HG02759 (cell line): ENCODE measurements around the gene SIRPA.

ENCODE experiments used
- ATAC-seq: cut with Tn5 transposase; IDR thresholded peaks from one replicate; pipeline ENCODE4 v1.9.1; 2021; ENCODE audit warnings: mild to moderate bottlenecking, moderate library complexity; ENCODE audit not compliant: unreplicated experiment

SIRPA gene

DNA sequence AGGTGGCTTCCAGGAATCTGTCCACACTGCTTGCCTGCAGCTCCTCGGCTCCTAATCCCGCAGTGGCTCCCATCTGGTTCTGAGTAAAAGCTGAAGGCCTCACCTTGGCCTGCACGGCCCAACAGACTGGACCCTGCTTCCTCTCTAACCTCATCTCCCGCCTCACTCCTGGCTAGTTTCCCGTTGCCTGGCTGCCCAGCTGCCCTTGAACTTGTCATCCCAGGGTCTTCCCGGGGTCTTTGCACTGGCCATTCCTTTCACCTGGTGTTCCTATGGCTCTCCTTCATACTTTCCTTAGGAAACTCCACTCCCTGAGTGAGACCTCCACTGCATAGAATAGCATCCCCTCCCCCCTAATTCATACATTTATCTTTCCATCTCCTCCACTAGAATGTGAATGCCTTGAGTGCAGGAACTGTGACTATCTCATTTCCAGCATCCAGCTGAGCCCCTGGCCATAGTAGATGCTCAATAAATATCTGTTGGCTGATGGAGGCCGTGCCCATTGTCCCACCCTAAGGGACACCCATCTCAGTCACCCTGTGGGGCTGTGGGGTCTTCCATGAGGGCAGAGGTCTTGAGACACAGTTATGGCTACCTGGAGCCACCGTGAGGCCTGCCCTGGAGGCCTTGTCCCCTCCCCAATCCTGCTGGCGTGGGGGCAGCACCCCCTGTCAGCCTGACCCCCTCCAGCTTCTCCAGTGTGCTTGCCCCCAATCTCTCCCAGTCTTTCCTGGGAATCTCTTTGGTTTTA lies 9.1 kb upstream of the SIRPA start:
- ATAC-seq: no peak

DNA sequence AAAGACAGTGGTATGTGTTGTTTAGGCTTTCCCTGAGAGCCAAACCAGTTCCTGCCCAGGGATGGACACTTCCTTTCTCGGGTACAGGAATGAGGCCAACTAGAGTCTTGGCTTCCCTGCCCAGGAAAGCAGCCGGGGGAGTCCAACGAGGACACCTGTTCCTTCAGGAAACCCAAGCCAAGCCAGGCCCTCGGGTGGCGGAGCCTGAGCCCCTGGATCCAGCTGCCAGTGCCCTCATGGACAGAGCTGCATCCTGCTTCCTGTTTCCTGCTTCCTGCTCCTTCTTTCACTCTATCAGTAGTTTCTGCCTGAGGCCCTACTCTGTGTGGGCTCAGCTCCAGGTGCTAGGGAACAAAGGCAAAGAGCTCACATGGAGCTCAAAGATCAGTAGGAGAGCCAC lies 7.9 kb upstream of the SIRPA start:
- ATAC-seq: no peak

DNA sequence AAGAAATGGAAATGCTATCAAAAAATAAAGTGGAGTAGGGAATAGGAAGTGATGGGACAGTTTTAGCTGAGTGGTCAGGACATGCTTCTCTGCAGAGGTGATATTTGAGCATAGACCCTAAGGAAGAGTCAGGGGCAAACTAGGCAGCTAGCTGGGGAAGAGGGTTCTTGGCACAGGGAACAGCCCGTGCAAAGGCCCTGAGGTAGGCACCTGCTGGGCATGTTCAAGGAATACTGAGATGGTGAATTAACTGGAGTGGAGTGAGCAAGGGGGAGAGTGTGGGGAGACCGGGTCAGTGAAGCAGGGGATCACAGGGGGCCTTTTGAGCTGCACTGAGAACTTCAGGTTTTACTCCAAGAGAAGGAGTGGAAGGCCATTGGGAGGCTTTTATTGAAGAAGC lies 7.5 kb upstream of the SIRPA start:
- ATAC-seq: no peak

DNA sequence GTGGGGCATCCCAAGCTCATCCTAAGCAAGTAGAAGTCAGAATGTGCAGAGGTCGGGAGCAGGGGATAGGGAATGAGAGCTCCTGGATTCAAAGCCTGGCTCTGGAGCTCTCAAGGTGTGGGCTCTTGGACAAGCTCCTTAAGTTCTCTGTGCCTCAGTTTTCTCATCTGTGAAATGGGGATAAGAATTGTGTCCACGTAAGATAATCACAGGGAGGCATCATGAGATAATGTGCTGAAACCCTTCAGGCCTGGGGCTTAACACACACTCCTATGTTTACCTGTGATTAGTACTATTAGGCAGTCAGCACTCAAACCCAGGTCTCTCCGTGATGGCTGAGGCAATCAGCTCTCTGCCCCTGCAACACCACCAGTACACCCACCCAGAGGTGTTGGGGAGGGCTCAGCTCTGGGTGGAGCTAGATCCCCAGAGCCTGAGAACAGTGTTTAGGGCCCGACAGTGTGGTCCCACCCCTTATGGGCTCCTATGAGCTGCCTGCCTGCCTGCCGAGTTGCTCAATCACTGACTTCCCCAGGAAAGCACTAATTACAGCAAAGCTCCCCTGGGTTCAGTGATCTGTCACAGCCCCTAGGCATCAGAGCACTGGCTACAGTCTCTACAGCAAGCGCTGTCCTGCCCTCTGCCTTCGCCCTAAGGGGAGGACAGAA lies 6.3 kb upstream of the SIRPA start:
- no peak for ATAC-seq

DNA sequence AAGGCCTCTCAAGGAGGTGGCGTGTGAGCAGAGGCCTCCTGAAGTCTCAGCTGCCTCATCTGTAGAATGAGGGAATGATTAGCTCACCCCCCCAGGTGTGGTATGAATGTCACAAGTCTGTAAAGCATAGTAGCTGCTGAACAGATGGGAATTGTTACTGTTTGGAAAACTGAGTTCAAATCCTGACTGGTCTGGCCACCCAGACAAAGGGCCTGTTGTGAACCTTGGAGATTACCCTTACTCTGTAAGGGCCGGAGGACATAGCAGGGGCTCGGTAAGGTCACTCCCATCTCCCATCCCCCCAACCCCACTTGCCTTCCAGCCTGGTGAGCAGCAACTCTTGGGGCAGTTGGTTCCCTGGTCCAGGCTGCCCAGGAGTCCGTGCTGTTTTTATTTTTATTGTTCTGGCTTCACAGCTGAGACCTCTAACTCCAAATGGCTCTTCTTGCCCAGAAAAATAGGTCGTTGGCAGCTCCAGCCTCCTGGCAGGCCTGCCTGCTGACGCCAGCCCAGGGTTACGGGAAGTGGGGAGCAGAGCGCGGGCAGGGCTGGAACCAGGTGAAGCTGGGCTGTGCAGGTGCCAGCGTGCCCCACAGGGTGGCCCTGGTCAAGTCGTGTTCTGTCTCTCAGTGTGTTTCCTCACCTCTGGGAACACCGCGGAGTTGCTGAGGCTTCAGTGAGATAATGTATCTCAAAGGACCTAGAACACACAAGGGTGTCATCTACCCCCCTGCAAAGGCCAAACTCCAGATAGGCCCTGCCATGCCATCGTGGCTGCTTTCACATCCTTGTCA lies 4.5 kb upstream of the SIRPA start:
- ATAC-seq: no peak

DNA sequence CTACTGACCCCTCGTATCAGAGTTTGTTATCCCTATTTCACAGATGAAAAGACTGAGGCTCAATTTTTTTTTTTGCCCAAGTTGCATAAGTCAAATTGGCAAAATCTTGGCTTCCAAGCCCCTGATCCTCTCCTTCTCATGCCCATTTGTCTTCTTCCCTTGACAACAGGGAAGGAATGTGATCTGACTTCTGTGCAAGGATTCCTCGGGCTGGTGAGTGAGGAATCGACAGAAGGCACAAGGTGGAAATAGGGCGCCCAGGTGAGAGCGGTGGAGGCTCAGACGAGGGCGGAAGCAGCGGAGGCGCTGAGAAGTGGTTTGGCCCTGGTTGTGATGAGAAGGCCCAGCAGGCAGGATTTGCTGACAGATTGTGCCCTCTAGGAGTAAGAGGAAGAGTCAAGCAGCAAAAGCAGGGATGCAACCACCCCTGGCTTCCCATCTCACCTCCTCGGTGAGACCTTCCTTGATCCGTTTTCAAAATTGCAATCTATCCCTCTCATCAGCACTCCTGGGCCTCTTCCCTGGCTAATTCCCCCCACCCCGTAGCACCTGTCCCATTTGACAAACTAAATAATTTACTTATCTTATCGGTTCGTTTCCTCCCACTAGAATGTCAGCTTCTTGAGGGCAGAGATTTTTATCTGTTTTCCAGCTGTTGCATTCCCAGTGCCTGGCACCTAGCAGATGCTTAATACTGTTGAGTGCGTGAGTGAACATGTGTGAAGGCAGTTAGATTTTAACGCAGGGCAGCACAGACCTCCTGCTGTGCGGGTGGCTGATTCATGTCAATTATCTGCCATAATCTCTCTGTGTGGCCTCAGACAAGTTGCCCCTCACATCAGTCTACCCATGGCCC lies 3.7 kb upstream of the SIRPA start:
- ATAC-seq: no peak

DNA sequence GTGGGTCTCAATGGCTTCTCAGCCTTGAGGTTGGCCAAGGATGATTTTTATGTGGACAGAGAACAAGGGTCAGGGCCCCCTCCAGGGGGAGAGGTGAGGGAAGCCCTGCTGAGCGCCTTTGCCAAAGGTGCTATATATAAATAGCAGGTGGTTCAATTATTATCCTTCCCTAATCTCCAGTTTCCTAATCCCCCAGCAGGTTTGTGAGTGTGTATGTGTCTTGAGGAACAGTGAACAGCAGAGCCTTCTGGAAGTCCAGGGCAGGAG lies 3.2 kb upstream of the SIRPA start:
- ATAC-seq: no peak

DNA sequence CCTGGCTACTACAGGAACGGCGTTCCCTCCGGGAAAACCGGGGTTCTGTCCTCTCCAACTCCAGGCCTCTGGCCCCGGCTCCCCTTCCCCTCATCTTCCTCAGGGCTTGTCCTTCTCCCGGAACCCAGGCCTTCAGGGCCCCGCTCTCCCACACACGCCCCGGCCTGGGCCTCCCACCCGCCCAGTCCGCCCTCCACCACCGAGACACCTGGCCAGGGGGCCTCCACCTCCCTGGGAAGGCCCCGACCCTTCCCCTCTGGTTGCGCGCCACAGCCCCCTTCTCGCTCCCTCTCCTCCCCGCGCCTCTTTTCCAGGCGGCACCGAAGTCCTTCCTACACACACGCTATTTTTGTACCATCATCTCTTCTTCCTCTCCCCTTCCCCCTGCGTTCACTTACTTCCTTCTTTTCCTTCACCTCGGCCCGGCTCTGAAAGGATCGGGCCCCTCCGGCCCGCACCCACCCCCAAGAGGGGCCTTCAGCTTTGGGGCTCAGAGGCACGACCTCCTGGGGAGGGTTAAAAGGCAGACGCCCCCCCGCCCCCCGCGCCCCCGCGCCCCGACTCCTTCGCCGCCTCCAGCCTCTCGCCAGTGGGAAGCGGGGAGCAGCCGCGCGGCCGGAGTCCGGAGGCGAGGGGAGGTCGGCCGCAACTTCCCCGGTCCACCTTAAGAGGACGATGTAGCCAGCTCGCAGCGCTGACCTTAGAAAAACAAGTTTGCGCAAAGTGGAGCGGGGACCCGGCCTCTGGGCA lies 1.3 kb upstream of the SIRPA start:
- no peak for ATAC-seq

DNA sequence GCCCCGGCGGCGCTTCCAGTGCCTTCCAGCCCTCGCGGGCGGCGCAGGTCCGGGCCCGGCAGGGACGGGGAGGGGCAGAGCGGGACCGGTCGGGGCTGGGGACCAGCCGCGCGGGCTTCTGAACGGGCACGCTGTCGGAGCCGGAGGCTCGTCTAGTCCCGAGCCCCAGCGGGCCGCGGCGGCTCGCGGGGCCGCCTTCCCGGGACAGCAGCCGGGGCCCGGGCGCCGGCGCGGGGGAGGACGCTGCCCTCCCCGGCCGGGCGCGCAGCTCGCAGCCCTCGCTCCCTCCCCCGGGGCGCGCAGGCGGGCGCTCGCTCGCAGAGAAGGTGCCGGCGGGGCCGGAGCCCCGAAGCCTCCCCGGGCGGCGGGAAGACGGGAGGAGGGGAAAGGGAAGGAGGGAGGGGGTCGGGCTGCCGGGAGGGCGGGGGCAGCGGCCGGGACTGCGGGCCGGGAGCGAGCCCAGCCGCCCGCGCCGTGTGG lies 696 bp upstream of the SIRPA start:
- ATAC-seq: no peak

DNA sequence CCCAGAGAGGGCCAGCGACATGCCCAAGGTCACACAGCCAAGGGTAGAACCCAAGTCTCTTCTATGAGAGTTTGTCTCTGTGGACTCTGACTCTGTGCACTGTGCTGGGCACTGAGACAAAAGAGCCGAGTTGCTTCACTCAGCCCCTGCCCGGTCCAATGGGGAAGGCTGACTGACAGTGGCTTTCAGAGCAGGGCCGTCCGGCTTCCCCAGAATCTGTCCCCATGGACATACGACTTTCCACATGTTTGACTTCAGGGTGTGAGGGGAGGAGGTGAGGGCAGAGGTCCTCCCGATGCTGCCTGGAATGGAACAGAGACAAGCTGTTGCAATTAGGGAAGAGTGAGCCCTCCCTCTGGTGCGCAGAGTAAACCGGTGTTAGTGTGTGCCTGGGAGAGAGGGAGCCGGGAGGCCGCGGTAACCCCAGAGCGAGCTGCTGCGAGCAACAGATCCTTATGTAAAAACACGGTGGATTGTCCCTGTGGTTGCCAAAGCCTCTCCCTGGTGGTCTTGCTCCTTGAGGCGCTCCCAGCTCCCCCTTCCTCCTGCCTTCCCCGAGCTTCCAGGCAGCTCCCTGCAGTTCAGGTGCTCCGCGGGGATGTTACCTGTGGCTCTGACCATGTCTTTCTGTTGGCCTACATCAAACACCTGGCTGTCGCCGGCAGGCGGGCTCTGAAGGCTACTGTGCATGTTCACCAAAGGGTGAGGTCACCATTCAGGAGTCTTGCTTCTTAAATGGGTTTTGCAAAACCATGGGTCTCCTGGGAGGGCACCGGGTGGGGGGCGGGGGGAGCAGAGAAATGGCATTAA lies 672 bp downstream of the SIRPA start:
- no peak for ATAC-seq

DNA sequence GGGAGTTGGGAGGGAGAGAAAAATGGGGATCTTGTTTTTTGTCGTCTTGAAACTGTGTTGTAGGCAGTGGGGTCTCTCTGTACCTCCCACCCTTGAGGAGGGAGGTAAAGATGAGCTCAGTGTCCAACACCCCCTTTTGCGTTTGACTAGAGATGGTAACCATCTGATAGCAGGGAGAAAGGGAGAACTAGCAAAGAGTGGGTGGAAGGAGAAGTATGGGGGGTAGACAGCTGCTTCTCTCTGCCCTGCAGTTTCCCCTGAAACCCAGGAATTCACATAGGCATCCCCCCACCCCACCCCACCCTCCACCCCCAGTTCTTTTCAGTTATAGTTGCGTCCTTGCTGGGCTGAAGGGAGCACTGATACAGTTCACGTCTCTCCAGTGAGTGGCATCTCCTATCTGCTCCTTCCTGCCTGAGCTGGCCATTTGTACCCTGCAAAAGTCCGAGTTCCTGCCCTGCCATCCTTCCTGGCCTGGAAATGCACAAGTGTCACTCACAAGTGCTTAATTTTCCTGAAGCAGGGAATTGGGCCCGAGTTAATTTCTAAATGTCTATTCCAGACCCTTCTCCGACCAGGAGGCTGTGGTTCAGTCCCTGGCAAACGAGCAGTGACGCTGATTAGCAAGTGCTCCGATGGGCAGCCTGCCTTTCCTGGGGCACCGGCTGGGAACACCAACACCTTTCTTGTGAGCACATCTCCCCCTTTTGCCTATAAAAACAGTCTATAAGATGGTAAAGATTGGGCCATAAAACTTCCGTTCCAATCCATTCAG lies 1.5 kb downstream of the SIRPA start:
- ATAC-seq: no peak

DNA sequence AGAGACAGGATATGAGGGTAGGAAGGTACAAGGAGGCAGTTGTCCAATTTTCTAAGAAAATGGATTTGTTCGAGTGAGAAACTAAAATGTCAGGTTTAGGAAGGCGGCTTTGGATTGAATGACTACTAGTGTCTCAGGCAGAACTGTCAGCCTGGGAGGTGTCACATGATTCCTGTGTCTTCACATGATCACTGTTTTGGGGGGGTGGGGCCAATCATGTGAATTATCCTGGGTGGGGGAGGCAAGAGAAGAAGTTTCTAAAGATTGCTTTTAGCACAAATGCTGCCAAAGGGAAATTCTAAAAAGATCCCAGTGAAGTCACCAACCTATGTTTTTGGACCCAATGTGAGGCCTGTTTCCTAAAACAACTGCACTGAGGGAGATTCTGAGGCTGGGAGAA lies 2.3 kb downstream of the SIRPA start:
- ATAC-seq: no peak

DNA sequence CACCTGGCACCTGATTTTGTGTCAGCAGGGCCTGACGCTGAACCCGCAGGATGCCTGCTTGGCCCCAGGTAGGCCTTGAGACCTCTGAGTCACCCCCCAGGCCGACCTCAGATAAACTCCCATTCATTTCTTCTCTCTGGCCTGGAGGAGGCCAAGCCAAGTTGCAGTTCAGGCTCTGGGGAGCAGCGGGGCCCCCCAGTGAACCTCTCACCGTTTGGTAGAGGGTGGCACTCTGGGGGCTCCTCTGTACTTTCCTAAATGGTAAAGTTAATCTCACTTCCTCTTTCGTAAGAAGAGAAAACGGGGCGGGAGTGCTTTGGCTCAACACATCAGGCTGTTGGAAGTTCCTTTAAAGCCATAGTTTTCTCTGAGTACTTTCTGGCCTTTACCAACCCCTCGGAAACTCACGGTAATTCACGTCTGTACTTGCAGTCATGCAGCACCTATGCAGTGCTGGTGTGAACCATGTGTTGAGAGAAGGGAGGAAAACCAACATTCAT lies 2.8 kb downstream of the SIRPA start:
- ATAC-seq: peak; percentile 63

DNA sequence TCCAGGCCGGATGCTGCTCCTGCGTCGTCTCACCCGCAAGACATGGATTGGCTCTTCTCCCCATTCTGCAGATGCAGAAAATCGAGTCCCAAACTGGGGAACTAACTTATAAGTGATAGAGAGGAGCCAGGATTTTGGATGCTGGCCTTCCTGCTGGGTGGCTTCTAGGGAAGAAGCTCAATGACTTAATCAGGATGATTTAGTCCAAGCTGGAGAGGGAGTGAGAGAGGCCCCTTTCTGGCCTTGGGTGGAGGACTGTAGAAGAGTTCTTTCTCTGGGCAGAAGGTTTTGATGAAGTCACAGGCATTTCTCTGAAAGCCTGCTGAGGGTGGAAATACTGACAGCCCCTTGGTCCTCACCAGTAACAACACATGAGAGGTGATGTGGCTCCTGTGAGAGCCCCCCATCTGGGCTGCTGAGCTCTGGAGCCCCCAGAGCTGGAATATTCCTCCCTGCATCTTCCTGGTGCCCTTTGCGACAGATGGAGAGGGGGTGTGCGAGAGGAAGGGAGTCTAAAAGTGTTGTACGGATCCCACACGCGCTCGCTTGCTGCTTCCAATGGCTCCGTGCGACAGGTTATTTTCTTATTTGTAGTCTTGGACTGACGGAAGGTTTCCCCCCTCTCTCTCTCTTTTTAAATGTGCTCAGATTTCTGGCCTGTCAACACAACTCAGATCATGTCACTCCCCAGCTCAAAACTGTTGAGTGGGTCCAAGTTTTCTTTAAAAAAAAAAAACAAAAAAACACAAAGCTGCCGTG lies 3.5 kb downstream of the SIRPA start:
- no peak for ATAC-seq

DNA sequence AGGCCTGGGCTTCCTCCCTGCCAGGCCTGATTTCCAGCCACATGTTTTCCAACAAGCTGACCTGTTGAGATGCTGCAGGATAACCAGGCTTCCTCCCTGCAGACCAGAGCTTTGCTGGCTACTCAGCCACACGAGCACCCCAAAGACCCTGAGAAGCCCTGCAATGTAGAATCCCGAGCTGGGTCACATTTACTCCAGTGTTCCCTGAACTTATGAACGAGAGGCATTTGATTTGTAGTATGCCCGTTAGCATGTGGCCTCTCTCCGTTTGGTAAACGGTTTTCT lies 4.0 kb downstream of the SIRPA start:
- ATAC-seq: no peak

DNA sequence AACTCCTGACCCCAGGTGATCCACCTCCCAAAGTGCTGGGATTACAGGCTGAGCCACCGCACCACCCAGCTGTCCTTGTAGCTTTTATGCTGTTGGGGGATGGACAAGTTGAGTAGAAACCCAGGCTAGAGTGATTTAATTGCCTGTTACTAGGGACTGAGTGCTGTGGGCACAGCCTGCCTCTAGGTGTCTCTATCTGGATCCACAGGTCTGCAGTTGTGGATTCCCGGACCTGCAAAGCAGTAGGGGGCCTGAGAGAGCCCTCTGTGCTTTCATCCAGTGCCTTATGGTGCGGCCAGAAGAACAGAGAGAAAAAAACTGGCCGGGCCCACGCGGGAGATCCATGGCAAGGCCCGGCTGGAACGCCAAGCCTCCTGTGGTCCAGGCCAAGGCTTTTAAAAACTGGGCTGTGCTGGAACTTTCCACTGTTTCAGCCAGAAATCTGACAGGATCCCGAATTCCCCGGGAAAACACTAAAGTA lies 5.2 kb downstream of the SIRPA start:
- peak; percentile 33 for ATAC-seq

DNA sequence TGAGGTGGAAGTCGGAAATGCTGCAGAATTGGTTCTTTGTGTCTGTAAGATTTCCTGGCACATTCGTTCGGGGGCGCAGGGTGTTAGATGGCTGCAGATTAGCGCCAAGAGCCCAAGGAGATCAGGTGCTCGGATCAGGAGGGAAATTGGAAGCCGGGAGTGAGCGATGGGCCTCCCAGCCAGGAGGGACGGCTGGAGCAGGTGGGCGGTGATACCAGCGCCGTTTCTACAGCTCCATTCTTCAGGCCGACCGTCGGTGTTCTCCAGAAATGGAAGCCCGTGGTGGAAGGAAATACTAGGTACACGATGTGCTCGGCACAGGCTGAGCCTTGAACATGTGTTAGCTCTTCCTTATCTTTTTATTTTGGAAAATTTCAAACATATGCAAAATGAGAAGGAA lies 6.5 kb downstream of the SIRPA start:
- ATAC-seq: no peak

DNA sequence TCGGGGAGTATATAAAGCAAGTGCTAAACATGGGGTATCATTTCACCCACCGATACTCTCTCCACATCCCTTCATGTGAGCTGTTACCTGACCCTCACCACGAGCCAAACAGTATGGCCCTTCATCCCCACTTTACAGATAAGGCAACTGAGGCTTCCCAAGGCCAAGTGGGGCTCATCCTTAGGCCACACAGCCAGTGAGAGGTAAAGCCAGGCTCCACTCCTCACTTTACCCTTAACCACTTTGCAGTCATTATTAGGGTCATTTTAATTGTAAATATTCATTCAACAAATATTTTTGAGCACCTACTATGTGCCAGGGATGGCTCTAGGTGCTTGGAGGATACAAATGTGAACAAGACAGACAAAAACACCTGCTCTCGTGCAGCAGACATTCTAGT lies 7.0 kb downstream of the SIRPA start:
- ATAC-seq: no peak
